ENCODE data around the gene IGSF23. TPM values are rescaled to one million over a fixed set of nuclear protein-coding genes. Genes with fewer than 3 reads are reported as not detected.

The IGSF23 gene
- total RNA-seq, 1 experiment from 2014 or later: not detected

DNA sequence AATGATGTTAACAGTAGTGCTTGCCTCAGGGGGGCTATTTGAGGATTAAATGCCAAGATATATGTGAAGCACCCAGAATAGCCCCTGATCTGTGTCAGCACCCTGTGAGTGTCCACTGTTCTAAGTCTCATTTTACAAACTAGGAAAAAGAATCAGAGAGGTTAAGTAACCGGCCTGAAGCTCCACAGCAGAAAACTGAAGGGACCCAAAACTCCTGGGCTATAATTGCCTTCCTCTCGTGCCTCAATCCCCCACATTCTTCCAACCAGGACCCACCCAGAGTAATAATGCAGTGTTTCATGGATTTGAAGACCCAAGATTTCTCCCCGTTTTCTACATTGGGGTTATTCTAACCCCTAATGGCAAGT, 32.7 kb downstream of the IGSF23 start:
- CTCF ChIA-PET: no interaction called here
- intact Hi-C loops (cut with micrococcal nuclease; ENCODE audit: unreplicated experiment): no loop called here
- BruUV-seq (replicated peaks): TSS peak; percentile 47
- Histone ChIP-seq H3K4me1 (ENCODE audit: insufficient read depth, low read length, poor library complexity, severe bottlenecking) (no peaks in the 10 kb centered on the region), H3K9me3 (ENCODE audit: low read depth, low read length, poor library complexity, severe bottlenecking) (no peaks in the 10 kb centered on the region), H3K27me3 (replicated peaks; ENCODE audit: insufficient read depth, low read depth, low read length, poor library complexity) (no peaks in the 10 kb centered on the region), H3K36me3 (ENCODE audit: insufficient read depth, low read length, poor library complexity, severe bottlenecking) (peaks cover 16% of the 10 kb centered on the region), H3K27ac (ENCODE audit: low read depth, low read length, poor library complexity, severe bottlenecking) (no peak overlapping the region), H3K4me3 (ENCODE audit: low read depth, low read length, poor library complexity, severe bottlenecking) (no peak overlapping the region)
- POLR2A ChIA-PET (ENCODE audit: low non-redundant PET): no interaction called here
- TF ChIP-seq EZH2 (IDR thresholded peaks at IDR 0.05; ENCODE audit: borderline replicate concordance, low read depth, low read length, poor library complexity, severe bottlenecking) (no peak), CTCF (conservative IDR thresholded peaks at IDR 0.05; ENCODE audit: low read depth, low read length) (no peak)
- DNase-seq (ENCODE audit: low spot score): no peak

DNA sequence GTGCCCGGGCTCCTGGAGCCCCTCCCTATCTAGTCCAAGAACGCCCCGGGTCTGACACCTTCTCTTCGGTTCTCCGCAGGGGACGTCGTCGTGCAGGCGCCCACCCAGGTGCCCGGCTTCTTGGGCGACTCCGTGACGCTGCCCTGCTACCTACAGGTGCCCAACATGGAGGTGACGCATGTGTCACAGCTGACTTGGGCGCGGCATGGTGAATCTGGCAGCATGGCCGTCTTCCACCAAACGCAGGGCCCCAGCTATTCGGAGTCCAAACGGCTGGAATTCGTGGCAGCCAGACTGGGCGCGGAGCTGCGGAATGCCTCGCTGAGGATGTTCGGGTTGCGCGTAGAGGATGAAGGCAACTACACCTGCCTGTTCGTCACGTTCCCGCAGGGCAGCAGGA, 33.8 kb downstream of the IGSF23 start:
- POLR2A ChIA-PET (ENCODE audit: low non-redundant PET): no interaction called here
- Histone ChIP-seq H3K36me3 (ENCODE audit: insufficient read depth, low read length, poor library complexity, severe bottlenecking) (peaks cover 21% of the 10 kb centered on the region), H3K27ac (ENCODE audit: low read depth, low read length, poor library complexity, severe bottlenecking) (no peak overlapping the region), H3K27me3 (replicated peaks; ENCODE audit: insufficient read depth, low read depth, low read length, poor library complexity) (no peaks in the 10 kb centered on the region), H3K9me3 (ENCODE audit: low read depth, low read length, poor library complexity, severe bottlenecking) (no peaks in the 10 kb centered on the region), H3K4me1 (ENCODE audit: insufficient read depth, low read length, poor library complexity, severe bottlenecking) (no peaks in the 10 kb centered on the region), H3K4me3 (ENCODE audit: low read depth, low read length, poor library complexity, severe bottlenecking) (no peak overlapping the region)
- BruUV-seq (replicated peaks): no TSS peak
- intact Hi-C loops (cut with micrococcal nuclease; ENCODE audit: unreplicated experiment): no loop called here
- no peak for DNase-seq (ENCODE audit: low spot score)
- CTCF ChIA-PET: no interaction called here
- TF ChIP-seq EZH2 (IDR thresholded peaks at IDR 0.05; ENCODE audit: borderline replicate concordance, low read depth, low read length, poor library complexity, severe bottlenecking) (no peak), CTCF (conservative IDR thresholded peaks at IDR 0.05; ENCODE audit: low read depth, low read length) (no peak)

- BruUV-seq (replicated peaks): no TSS peak
- H3K27me3 ChIP-seq (replicated peaks; ENCODE audit: insufficient read depth, low read depth, low read length, poor library complexity): no peaks in the 10 kb centered on the region
- TF ChIP-seq CTCF (conservative IDR thresholded peaks at IDR 0.05; ENCODE audit: low read depth, low read length) (no peak), EZH2 (IDR thresholded peaks at IDR 0.05; ENCODE audit: borderline replicate concordance, low read depth, low read length, poor library complexity, severe bottlenecking) (no peak)
- ChIA-PET POLR2A (ENCODE audit: low non-redundant PET) (no interaction called here), CTCF (interaction anchor here (1.3 kb wide), 1 partner anchor 8 kb away, joined by 3 read pairs; no protein-coding TSS in a partner anchor)
- H3K27ac ChIP-seq (ENCODE audit: low read depth, low read length, poor library complexity, severe bottlenecking): no peak overlapping the region
- H3K9me3 ChIP-seq (ENCODE audit: low read depth, low read length, poor library complexity, severe bottlenecking): no peaks in the 10 kb centered on the region
- peaks cover 31% of the 10 kb centered on the region for H3K36me3 ChIP-seq (ENCODE audit: insufficient read depth, low read length, poor library complexity, severe bottlenecking)
- H3K4me1 ChIP-seq (ENCODE audit: insufficient read depth, low read length, poor library complexity, severe bottlenecking): no peaks in the 10 kb centered on the region
- intact Hi-C loops (cut with micrococcal nuclease; ENCODE audit: unreplicated experiment): no loop called here
- DNase-seq (ENCODE audit: low spot score): no peak
- no peak overlapping the region for H3K4me3 ChIP-seq (ENCODE audit: low read depth, low read length, poor library complexity, severe bottlenecking)
These were observed 35.4 kb downstream of the IGSF23 start for GRCh38 chr19:44648631-44649251.
